ENCODE measurements around the gene FAF1. TPM values are rescaled to one million over a fixed set of nuclear protein-coding genes. Genes with fewer than 3 reads are reported as not detected.

The FAF1 gene
- total and polyA plus RNA-seq, 2 of the 8 experiments (the other 6 are each of a cell fraction or from before 2014, with no cell fraction given): 10.8 to 65.9 TPM

DNA sequence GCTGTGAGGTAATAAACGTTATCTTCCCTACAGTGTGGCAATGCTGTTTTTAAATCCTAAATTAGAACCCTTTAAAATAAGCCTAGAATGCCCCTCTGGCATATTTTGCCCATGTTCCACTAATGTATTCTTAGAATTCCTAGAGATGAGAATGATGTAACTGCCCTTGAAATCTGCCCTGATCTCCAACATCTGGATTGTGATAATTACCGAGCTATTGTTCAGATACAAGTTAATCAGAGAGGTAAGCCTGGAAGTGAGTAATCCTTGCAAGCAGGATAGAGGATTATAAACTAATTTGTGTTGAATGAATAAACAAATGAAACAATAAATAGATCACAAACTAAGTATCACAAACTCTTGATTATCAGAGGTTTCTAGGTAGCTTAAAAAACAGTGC is 429.0 kb downstream of the FAF1 start:
- FAIRE-seq: no peak
- no peaks in the 10 kb centered on the region for H3K36me3 ChIP-seq (ENCODE audit: control insufficient read depth in 2 of 4, insufficient read depth in 4 of 4, low read length in 3 of 4)
- H4K91ac ChIP-seq (replicated peaks; ENCODE audit: insufficient read length, low read length): no peak overlapping the region
- no peak overlapping the region for H3K27ac ChIP-seq (ENCODE audit: low read depth, low read length)
- H4K20me1 ChIP-seq (replicated peaks in 1 of 2; ENCODE audit: control insufficient read depth in 1 of 2, insufficient read depth in 2 of 2, low read length in 2 of 2): no peaks in the 10 kb centered on the region
- H2BK12ac ChIP-seq (ENCODE audit: low read depth, low read length): no peak overlapping the region
- H3K27me3 ChIP-seq (replicated peaks in 1 of 4; ENCODE audit: control insufficient read depth in 3 of 4, extremely low read depth in 1 of 4, insufficient read depth in 3 of 4, low read length in 3 of 4): no peaks in the 10 kb centered on the region
- H2BK15ac ChIP-seq (ENCODE audit: low read length): no peak overlapping the region
- ChIA-PET POLR2A (ENCODE audit: partially characterized antibody) (interaction anchor here (0.6 kb wide), 1 partner anchor 417 kb away, joined by 3 read pairs; no protein-coding TSS in a partner anchor), CTCF (ENCODE audit: partially characterized antibody) (interaction anchor here (0.9 to 1.4 kb wide), 2 partner anchors 56 to 78 kb away, joined by 3 read pairs; no protein-coding TSS in a partner anchor)
- no peaks in the 10 kb centered on the region for H3K9me3 ChIP-seq (ENCODE audit: insufficient read depth in 2 of 2, low read depth in 1 of 2, low read length in 1 of 2)
- H4K5ac ChIP-seq (ENCODE audit: insufficient read length, low read depth, low read length): no peak overlapping the region
- no peak overlapping the region for H3K56ac ChIP-seq (replicated peaks; ENCODE audit: insufficient read length, low read depth, low read length)
- no peaks in the 10 kb centered on the region for H3K4me1 ChIP-seq (replicated peaks in 1 of 4; ENCODE audit: control insufficient read depth in 3 of 4, insufficient read depth in 4 of 4, low read length in 3 of 4)
- 89% methylated on average over 2 of the region's 2 CpGs; no CpG with 5 or more reads in 1 of the 2 experiments for WGBS, 2 experiments (ENCODE audit: extremely low coverage in 1 of 2, insufficient coverage in 1 of 2, insufficient read length in 1 of 2, insufficient replicate concordance in 2 of 2, low coverage in 1 of 2, low lambda C conversion rate in 2 of 2, missing lambda C conversion rate in 1 of 2)
- no peaks in the 10 kb centered on the region for H3K79me1 ChIP-seq (ENCODE audit: low read depth, low read length)
- H3K4ac ChIP-seq (replicated peaks; ENCODE audit: insufficient read length, low read depth, low read length): no peak overlapping the region
- no peak overlapping the region for H2AK5ac ChIP-seq (ENCODE audit: low read depth, low read length)
- H2BK20ac ChIP-seq (ENCODE audit: low read length): no peak overlapping the region
- no peak overlapping the region for H3K18ac ChIP-seq (ENCODE audit: extremely low read depth, low read length)
- no peak overlapping the region for H3K23ac ChIP-seq (ENCODE audit: insufficient read length)
- no peak overlapping the region for H3K4me2 ChIP-seq (ENCODE audit: insufficient read depth in 1 of 2, low read depth in 2 of 2, low read length in 2 of 2)
- no peak overlapping the region for H3K9ac ChIP-seq (replicated peaks in 1 of 4; ENCODE audit: extremely low read depth in 1 of 4, low read depth in 3 of 4, low read length in 3 of 4)
- no peaks in the 10 kb centered on the region for H3K23me2 ChIP-seq (ENCODE audit: low read depth, low read length)
- no peak overlapping the region for H2BK120ac ChIP-seq (replicated peaks; ENCODE audit: low read depth, low read length)
- no peak overlapping the region for H3K14ac ChIP-seq (ENCODE audit: insufficient read length)
- H4K8ac ChIP-seq (ENCODE audit: extremely low read depth, insufficient read depth, low read length): no peak overlapping the region
- H3K4me3 ChIP-seq (ENCODE audit: extremely low read depth in 1 of 4, insufficient read depth in 2 of 4, low read depth in 3 of 4, low read length in 4 of 4): no peak overlapping the region
- H2AFZ ChIP-seq (ENCODE audit: low read length): no peak overlapping the region
- H3K79me2 ChIP-seq (ENCODE audit: control insufficient read depth in 1 of 2, insufficient read depth in 2 of 2, low read length in 2 of 2): no peaks in the 10 kb centered on the region
- no peak for DNase-seq (ENCODE audit: low read depth in 1 of 2, low spot score in 2 of 2)
- H2BK5ac ChIP-seq (ENCODE audit: low read depth, low read length): no peak overlapping the region
- TF ChIP-seq SP1 (IDR thresholded peaks at IDR 0.05; ENCODE audit: low read depth, low read length) (no peak), CTCF (IDR thresholded peaks at IDR 0.05; ENCODE audit: control extremely low read depth in 1 of 3, insufficient read depth in 1 of 3, low read depth in 1 of 3, low read length in 3 of 3) (no peak), POU5F1 (IDR thresholded peaks at IDR 0.05; ENCODE audit: low read depth, low read length) (no peak), RNF2 (IDR thresholded peaks at IDR 0.05; ENCODE audit: borderline replicate concordance, low read depth, low read length, missing control alignments, poor library complexity, severe bottlenecking) (no peak), SP2 (IDR thresholded peaks at IDR 0.05; ENCODE audit: low read length) (no peak), CHD1 (IDR thresholded peaks at IDR 0.05; ENCODE audit: low read depth, low read length) (no peak), BCL11A (IDR thresholded peaks at IDR 0.05; ENCODE audit: low read depth in 2 of 2, low read length in 2 of 2) (no peak), TCF12 (IDR thresholded peaks at IDR 0.05; ENCODE audit: low read depth, low read length) (no peak), NANOG (IDR thresholded peaks at IDR 0.05; ENCODE audit: insufficient read depth, low read depth, low read length, poor library complexity, severe bottlenecking) (no peak), CHD2 (IDR thresholded peaks at IDR 0.05; ENCODE audit: low read length) (no peak)
- TF ChIP-seq, protein P1, sequence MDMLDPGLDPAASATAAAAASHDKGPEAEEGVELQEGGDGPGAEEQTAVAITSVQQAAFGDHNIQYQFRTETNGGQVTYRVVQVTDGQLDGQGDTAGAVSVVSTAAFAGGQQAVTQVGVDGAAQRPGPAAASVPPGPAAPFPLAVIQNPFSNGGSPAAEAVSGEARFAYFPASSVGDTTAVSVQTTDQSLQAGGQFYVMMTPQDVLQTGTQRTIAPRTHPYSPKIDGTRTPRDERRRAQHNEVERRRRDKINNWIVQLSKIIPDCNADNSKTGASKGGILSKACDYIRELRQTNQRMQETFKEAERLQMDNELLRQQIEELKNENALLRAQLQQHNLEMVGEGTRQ (IDR thresholded peaks at IDR 0.05; ENCODE audit: low read length): no peak

Data from H1 (cell line).